Chondrocyte (in vitro differentiated cells): ENCODE measurements around the gene FTCD. TPM values are rescaled to one million over a fixed set of nuclear protein-coding genes. Genes with fewer than 3 reads are reported as not detected.

Experiments
- DNase-seq: peaks from one replicate; pipeline ENCODE4 v3.0.0; 2021; ENCODE audit warnings: mixed read lengths, low spot score
- H3K27ac Mint-ChIP-seq: one replicate; pipeline ENCODE4 v1.8.0; 2021; ENCODE audit warnings: mild to moderate bottlenecking, moderate library complexity, mixed read lengths; ENCODE audit not compliant: unreplicated experiment
- H3K27me3 Mint-ChIP-seq: 2 replicates; pipeline ENCODE4 v1.8.0; 2021; ENCODE audit warnings: low read depth, mixed read lengths
- H3K36me3 Mint-ChIP-seq: 2 replicates; pipeline ENCODE4 v1.8.0; 2021; ENCODE audit warnings: low read depth, mixed read lengths
- H3K4me1 Mint-ChIP-seq: 2 replicates; pipeline ENCODE4 v1.8.0; 2021; ENCODE audit warnings: low read depth, mild to moderate bottlenecking, mixed read lengths
- H3K4me3 Mint-ChIP-seq: one replicate; pipeline ENCODE4 v1.8.0; 2021; ENCODE audit warnings: mild to moderate bottlenecking, moderate library complexity, mixed read lengths; ENCODE audit not compliant: unreplicated experiment
- H3K9me3 Mint-ChIP-seq: 2 replicates; pipeline ENCODE4 v1.8.0; 2021; ENCODE audit warnings: low read depth, mixed read lengths
- total RNA-seq: library from RNA; stranded (reverse); gene quantifications from 3 replicates; pipeline ENCODE4 v1.2.1, GENCODE V29; 2021
- TF ChIP-seq, protein P1 (sequence below): fragments of 200-600 bp; sonication (generic); IDR thresholded peaks from 2 replicates; pipeline ENCODE4 v1.5.0; 2021; ENCODE audit warnings: antibody characterized with exemption, mild to moderate bottlenecking, moderate library complexity

The FTCD gene
- total RNA-seq, 1 donor from 2014 or later: 1.7 TPM

DNA sequence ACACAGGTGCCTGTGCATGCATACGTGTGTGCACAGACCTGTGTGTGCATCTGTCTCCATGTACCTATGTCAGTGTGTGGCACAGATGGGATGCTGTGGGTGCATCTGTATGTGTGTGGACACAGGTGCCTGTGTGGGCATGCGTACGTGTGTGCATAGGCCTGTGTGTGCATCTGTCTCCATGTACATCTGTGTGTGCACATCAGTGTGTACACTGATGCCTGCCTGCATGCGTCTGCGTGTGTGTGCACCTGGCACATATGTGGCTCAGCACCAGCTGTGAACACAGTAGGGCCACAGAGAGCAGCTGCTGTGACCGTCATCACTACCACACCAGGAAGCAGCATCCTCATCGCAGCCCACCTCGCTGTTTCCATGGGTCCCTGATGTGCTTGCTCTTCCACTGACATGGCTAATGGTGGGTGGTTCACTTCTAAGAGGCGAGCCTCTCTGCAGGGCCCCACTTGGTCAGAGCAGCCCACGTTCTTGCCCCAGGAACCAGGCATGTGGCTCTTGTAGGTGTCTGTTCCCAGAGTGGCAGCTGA is 38.5 kb upstream of the FTCD start:
- DNase-seq: peak; percentile 59
- H3K9me3 Mint-ChIP-seq: no peaks in the 10 kb centered on the region
- no peak overlapping the region for H3K4me3 Mint-ChIP-seq
- H3K27ac Mint-ChIP-seq: no peak overlapping the region
- peaks cover 22% of the 10 kb centered on the region for H3K4me1 Mint-ChIP-seq
- peaks cover 32% of the 10 kb centered on the region for H3K36me3 Mint-ChIP-seq
- no peaks in the 10 kb centered on the region for H3K27me3 Mint-ChIP-seq
- TF ChIP-seq, protein P1, sequence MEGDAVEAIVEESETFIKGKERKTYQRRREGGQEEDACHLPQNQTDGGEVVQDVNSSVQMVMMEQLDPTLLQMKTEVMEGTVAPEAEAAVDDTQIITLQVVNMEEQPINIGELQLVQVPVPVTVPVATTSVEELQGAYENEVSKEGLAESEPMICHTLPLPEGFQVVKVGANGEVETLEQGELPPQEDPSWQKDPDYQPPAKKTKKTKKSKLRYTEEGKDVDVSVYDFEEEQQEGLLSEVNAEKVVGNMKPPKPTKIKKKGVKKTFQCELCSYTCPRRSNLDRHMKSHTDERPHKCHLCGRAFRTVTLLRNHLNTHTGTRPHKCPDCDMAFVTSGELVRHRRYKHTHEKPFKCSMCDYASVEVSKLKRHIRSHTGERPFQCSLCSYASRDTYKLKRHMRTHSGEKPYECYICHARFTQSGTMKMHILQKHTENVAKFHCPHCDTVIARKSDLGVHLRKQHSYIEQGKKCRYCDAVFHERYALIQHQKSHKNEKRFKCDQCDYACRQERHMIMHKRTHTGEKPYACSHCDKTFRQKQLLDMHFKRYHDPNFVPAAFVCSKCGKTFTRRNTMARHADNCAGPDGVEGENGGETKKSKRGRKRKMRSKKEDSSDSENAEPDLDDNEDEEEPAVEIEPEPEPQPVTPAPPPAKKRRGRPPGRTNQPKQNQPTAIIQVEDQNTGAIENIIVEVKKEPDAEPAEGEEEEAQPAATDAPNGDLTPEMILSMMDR: no peak

- Mint-ChIP-seq H3K36me3 (peaks cover 27% of the 10 kb centered on the region), H3K9me3 (no peaks in the 10 kb centered on the region), H3K27ac (no peak overlapping the region), H3K4me1 (peaks cover 34% of the 10 kb centered on the region), H3K4me3 (no peak overlapping the region), H3K27me3 (no peaks in the 10 kb centered on the region)
- DNase-seq: peak; percentile 72
- TF ChIP-seq, protein P1: no peak
These were observed 36.6 kb upstream of the FTCD start for GRCh38 chr21:46191686-46192575.

GRCh38 chr21:46191257-46191685 is 35.9 kb upstream of the FTCD start:
- peaks cover 34% of the 10 kb centered on the region for H3K4me1 Mint-ChIP-seq
- H3K27me3 Mint-ChIP-seq: no peaks in the 10 kb centered on the region
- no peaks in the 10 kb centered on the region for H3K9me3 Mint-ChIP-seq
- peak; percentile 59 for DNase-seq
- TF ChIP-seq, protein P1: no peak
- H3K4me3 Mint-ChIP-seq: no peak overlapping the region
- H3K36me3 Mint-ChIP-seq: peaks cover 25% of the 10 kb centered on the region
- peak overlapping the region; percentile 36 for H3K27ac Mint-ChIP-seq

- DNase-seq: peak; percentile 79
These were observed 35.2 kb upstream of the FTCD start for GRCh38 chr21:46190491-46191131.

More at GRCh38 chr21:46190491-46191131, 35.2 kb upstream of the FTCD start:
- Mint-ChIP-seq H3K36me3 (peaks cover 23% of the 10 kb centered on the region), H3K4me3 (no peak overlapping the region), H3K4me1 (peaks cover 36% of the 10 kb centered on the region), H3K27ac (no peak overlapping the region), H3K27me3 (no peaks in the 10 kb centered on the region), H3K9me3 (no peaks in the 10 kb centered on the region)
- TF ChIP-seq, protein P1: no peak
